ENCODE results near the gene GFRA4.

The GFRA4 gene

GRCh38 chr20:3694864-3695263, 31.7 kb upstream of the GFRA4 start:
- H3K4me3 ChIP-seq (ENCODE audit: control insufficient read depth, low read depth, low read length) = no peak overlapping the region
- TF ChIP-seq CTCF (IDR thresholded peaks at IDR 0.05; ENCODE audit: control insufficient read depth, insufficient read depth, low read depth, low read length, missing control alignments) = no peak
- no peak for DNase-seq (ENCODE audit: low read depth)

GRCh38 chr20:3693376-3693775, 30.2 kb upstream of the GFRA4 start:
- no peak for TF ChIP-seq CTCF (IDR thresholded peaks at IDR 0.05; ENCODE audit: control insufficient read depth, insufficient read depth, low read depth, low read length, missing control alignments)
- no peak for DNase-seq (ENCODE audit: low read depth)

GRCh38 chr20:3692706-3693294, 29.6 kb upstream of the GFRA4 start:
- no peak for TF ChIP-seq CTCF (IDR thresholded peaks at IDR 0.05; ENCODE audit: control insufficient read depth, insufficient read depth, low read depth, low read length, missing control alignments)
- no peak overlapping the region for H3K4me3 ChIP-seq (ENCODE audit: control insufficient read depth, low read depth, low read length)
- no peak for DNase-seq (ENCODE audit: low read depth)

More at GRCh38 chr20:3693376-3693775, 30.2 kb upstream of the GFRA4 start:
- no peak overlapping the region for H3K4me3 ChIP-seq (ENCODE audit: control insufficient read depth, low read depth, low read length)

- no peak overlapping the region for H3K4me3 ChIP-seq (ENCODE audit: control insufficient read depth, low read depth, low read length)
- TF ChIP-seq CTCF (IDR thresholded peaks at IDR 0.05; ENCODE audit: control insufficient read depth, insufficient read depth, low read depth, low read length, missing control alignments) = no peak
- no peak for DNase-seq (ENCODE audit: low read depth)
Observed at GRCh38 chr20:3691897-3692296, 28.7 kb upstream of the GFRA4 start.

- no peak overlapping the region for H3K4me3 ChIP-seq (ENCODE audit: control insufficient read depth, low read depth, low read length)
- DNase-seq (ENCODE audit: low read depth) = no peak
- no peak for TF ChIP-seq CTCF (IDR thresholded peaks at IDR 0.05; ENCODE audit: control insufficient read depth, insufficient read depth, low read depth, low read length, missing control alignments)
Observed at GRCh38 chr20:3691306-3691705, 28.1 kb upstream of the GFRA4 start.

GRCh38 chr20:3690413-3690812, 27.2 kb upstream of the GFRA4 start:
- DNase-seq (ENCODE audit: low read depth) = no peak
- no peak overlapping the region for H3K4me3 ChIP-seq (ENCODE audit: control insufficient read depth, low read depth, low read length)

More at GRCh38 chr20:3690413-3690812, 27.2 kb upstream of the GFRA4 start:
- no peak for TF ChIP-seq CTCF (IDR thresholded peaks at IDR 0.05; ENCODE audit: control insufficient read depth, insufficient read depth, low read depth, low read length, missing control alignments)

Data from AG09309 (cell line).